ENCODE data around the gene SLC30A5. TPM values are rescaled to one million over a fixed set of nuclear protein-coding genes. Genes with fewer than 3 reads are reported as not detected.

Gene SLC30A5
- total RNA-seq, 1 experiment from 2014 or later = 64.5 TPM

DNA sequence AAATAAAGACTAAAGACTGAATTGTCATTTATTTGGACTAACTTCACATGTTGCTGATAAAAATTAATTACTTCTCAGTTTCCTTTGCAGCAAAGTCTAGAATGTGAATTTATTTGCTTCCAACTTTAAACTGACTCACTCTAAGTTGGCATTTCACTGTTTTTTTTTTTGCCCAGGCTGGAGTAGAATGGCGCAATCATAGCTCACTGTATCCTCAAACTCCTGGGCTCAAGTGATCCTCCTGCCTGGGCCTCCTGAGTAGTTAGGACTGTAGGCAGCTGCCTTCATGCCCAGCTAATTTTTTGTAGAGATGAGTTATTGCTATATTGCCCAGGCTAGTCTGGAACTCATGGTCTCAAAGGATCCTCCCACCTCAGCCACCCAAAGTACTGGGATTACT is 76.7 kb downstream of the SLC30A5 start:
- DNase-seq = no peak
- no peaks in the 10 kb centered on the region for H3K9me3 Mint-ChIP-seq (ENCODE audit: unreplicated experiment)
- Histone ChIP-seq H3K36me3 (ENCODE audit: control insufficient read depth, insufficient read depth, low read length) (peaks cover 5% of the 10 kb centered on the region), H3K27me3 (replicated peaks; ENCODE audit: control insufficient read depth, insufficient read depth, low read length) (no peaks in the 10 kb centered on the region), H3K4me1 (peaks cover 8% of the 10 kb centered on the region; the same call in 1 of the 2 replicates), H3K4me3 (ENCODE audit: low read depth, low read length) (no peak overlapping the region), H3K9me3 (no peaks in the 10 kb centered on the region)
- H3K27ac Mint-ChIP-seq (ENCODE audit: unreplicated experiment) = no peak overlapping the region
- intact Hi-C loops (cut with micrococcal nuclease; ENCODE audit: unreplicated experiment) = no loop called here
- peaks cover 19% of the 10 kb centered on the region for H3K4me1 Mint-ChIP-seq (ENCODE audit: low read depth, unreplicated experiment)
- CTCF ChIA-PET = no interaction called here
- no TSS peak for BruUV-seq (replicated peaks)
- H3K4me3 Mint-ChIP-seq (ENCODE audit: unreplicated experiment) = no peak overlapping the region
- TF ChIP-seq, protein P1, sequence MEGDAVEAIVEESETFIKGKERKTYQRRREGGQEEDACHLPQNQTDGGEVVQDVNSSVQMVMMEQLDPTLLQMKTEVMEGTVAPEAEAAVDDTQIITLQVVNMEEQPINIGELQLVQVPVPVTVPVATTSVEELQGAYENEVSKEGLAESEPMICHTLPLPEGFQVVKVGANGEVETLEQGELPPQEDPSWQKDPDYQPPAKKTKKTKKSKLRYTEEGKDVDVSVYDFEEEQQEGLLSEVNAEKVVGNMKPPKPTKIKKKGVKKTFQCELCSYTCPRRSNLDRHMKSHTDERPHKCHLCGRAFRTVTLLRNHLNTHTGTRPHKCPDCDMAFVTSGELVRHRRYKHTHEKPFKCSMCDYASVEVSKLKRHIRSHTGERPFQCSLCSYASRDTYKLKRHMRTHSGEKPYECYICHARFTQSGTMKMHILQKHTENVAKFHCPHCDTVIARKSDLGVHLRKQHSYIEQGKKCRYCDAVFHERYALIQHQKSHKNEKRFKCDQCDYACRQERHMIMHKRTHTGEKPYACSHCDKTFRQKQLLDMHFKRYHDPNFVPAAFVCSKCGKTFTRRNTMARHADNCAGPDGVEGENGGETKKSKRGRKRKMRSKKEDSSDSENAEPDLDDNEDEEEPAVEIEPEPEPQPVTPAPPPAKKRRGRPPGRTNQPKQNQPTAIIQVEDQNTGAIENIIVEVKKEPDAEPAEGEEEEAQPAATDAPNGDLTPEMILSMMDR (IDR thresholded peaks at IDR 0.05; ENCODE audit: insufficient read depth in 1 of 2, low read depth in 1 of 2, low read length in 1 of 2, severe bottlenecking in 1 of 2, unreplicated experiment in 1 of 2) = no peak
- POLR2A ChIA-PET = no interaction called here
- H3K27me3 Mint-ChIP-seq (ENCODE audit: insufficient read depth, unreplicated experiment) = no peaks in the 10 kb centered on the region
- H3K36me3 Mint-ChIP-seq (ENCODE audit: insufficient read depth, unreplicated experiment) = peaks cover 92% of the 10 kb centered on the region

DNA sequence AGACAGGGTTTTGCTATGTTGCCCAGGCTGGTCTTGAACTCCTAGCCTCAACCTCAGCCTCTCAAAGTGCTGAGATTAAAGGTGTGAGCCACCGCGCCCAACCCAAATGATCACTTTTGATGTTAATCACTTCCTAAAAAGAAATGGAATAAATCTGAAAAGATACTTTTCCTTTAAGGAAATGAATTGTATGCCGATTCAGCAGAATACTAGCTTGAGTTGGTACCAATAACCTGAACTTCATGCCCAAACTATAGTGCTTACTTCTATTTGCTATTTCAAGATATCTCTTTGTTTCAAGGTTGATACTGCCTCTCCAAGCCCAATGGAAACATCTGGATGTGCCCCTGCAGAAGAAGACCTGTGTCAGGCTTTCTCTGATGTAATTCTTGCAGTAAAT is 77.2 kb downstream of the SLC30A5 start:
- H3K4me1 Mint-ChIP-seq (ENCODE audit: low read depth, unreplicated experiment) = peaks cover 14% of the 10 kb centered on the region
- no peaks in the 10 kb centered on the region for H3K9me3 ChIP-seq
- peaks cover 8% of the 10 kb centered on the region; the same call in 1 of the 2 replicates for H3K4me1 ChIP-seq
- DNase-seq = no peak
- H3K27me3 ChIP-seq (replicated peaks; ENCODE audit: control insufficient read depth, insufficient read depth, low read length) = no peaks in the 10 kb centered on the region
- CTCF ChIA-PET = no interaction called here
- intact Hi-C loops (cut with micrococcal nuclease; ENCODE audit: unreplicated experiment) = no loop called here
- no peaks in the 10 kb centered on the region for H3K9me3 Mint-ChIP-seq (ENCODE audit: unreplicated experiment)
- no TSS peak for BruUV-seq (replicated peaks)
- peaks cover 97% of the 10 kb centered on the region for H3K36me3 Mint-ChIP-seq (ENCODE audit: insufficient read depth, unreplicated experiment)
- no peaks in the 10 kb centered on the region for H3K27me3 Mint-ChIP-seq (ENCODE audit: insufficient read depth, unreplicated experiment)
- no peak overlapping the region for H3K4me3 Mint-ChIP-seq (ENCODE audit: unreplicated experiment)
- H3K27ac Mint-ChIP-seq (ENCODE audit: unreplicated experiment) = no peak overlapping the region
- peaks cover 5% of the 10 kb centered on the region for H3K36me3 ChIP-seq (ENCODE audit: control insufficient read depth, insufficient read depth, low read length)
- TF ChIP-seq, protein P1 (IDR thresholded peaks at IDR 0.05; ENCODE audit: insufficient read depth in 1 of 2, low read depth in 1 of 2, low read length in 1 of 2, severe bottlenecking in 1 of 2, unreplicated experiment in 1 of 2) = no peak
- POLR2A ChIA-PET = no interaction called here
- no peak overlapping the region for H3K4me3 ChIP-seq (ENCODE audit: low read depth, low read length)

Other genes starting within 250 kb of the SLC30A5 start
- gene CCNB1, start 73.1 kb downstream of the SLC30A5 start, total RNA-seq (2022) = 311 and 338 TPM in 2 replicates
- 30.2 and 32.4 TPM in 2 replicates for gene CENPH, start 95.6 kb downstream of the SLC30A5 start, total RNA-seq (2022)
- gene CDK7, start 140.9 kb downstream of the SLC30A5 start, total RNA-seq (2022) = 82.4 and 90.5 TPM in 2 replicates
- gene CCDC125, start 238.8 kb downstream of the SLC30A5 start, total RNA-seq (2022) = 20.8 and 22.4 TPM in 2 replicates

All from Caco-2 (cell line).